Astrocyte (in vitro differentiated cells and primary cell): ENCODE data around the gene KRT78. TPM values are rescaled to one million over a fixed set of nuclear protein-coding genes. Genes with fewer than 3 reads are reported as not detected.

ENCODE experiments used
- DNase-seq: peaks from one replicate; pipeline ENCODE4 v3.0.0-alpha.2; 2010; ENCODE audit warnings: low read depth
- FAIRE-seq: peaks from 2 replicates; lab custom pipeline; 2011; peaks lifted over from hg19 to GRCh38; lab: Jason Lieb, UNC
- H2AFZ ChIP-seq: 2 replicates; pipeline ENCODE4 v1.6.0; 2012; ENCODE audit warnings: low read depth, low read length, inconsistent platforms
- H3K27ac ChIP-seq: 2 replicates; pipeline ENCODE4 v1.5.1; 2011; ENCODE audit warnings: low read depth, low read length, inconsistent platforms
- H3K27me3 ChIP-seq: 2 replicates; pipeline ENCODE4 v1.6.0; 2011; ENCODE audit warnings: low read length, inconsistent platforms; ENCODE audit not compliant: insufficient read depth
- H3K36me3 ChIP-seq: 2 replicates; pipeline ENCODE4 v1.5.1; 2011; ENCODE audit warnings: low read length, inconsistent platforms; ENCODE audit not compliant: insufficient read depth
- H3K4me1 ChIP-seq: 2 replicates; pipeline ENCODE4 v1.5.1; 2011; ENCODE audit warnings: low read length, inconsistent platforms; ENCODE audit not compliant: insufficient read depth
- H3K4me2 ChIP-seq: 2 replicates; pipeline ENCODE4 v1.6.0; 2012; ENCODE audit warnings: low read length, inconsistent platforms
- H3K4me3 ChIP-seq: 2 replicates; pipeline ENCODE4 v1.5.1; 2011; ENCODE audit warnings: low read depth, mild to moderate bottlenecking, low read length, inconsistent platforms; ENCODE audit not compliant: insufficient read depth
- H3K79me2 ChIP-seq: 2 replicates; pipeline ENCODE4 v1.6.0; 2012; ENCODE audit warnings: mild to moderate bottlenecking, low read length, inconsistent platforms; ENCODE audit not compliant: insufficient read depth
- H3K9ac ChIP-seq: 2 replicates; pipeline ENCODE4 v1.6.0; 2012; ENCODE audit warnings: mild to moderate bottlenecking, low read length, inconsistent platforms
- H3K9me3 ChIP-seq: 2 replicates; pipeline ENCODE4 v1.5.1; 2012; ENCODE audit warnings: low read depth, mild to moderate bottlenecking, low read length, inconsistent platforms; ENCODE audit not compliant: insufficient read depth
- H4K20me1 ChIP-seq: 2 replicates; pipeline ENCODE4 v1.6.0; 2012; ENCODE audit warnings: low read length, inconsistent platforms; ENCODE audit not compliant: insufficient read depth
- H3K27ac Mint-ChIP-seq: one replicate; pipeline ENCODE4 v1.8.0; 2021; ENCODE audit warnings: mild to moderate bottlenecking, mixed read lengths; ENCODE audit not compliant: unreplicated experiment
- H3K27me3 Mint-ChIP-seq: one replicate; pipeline ENCODE4 v1.8.0; 2021; ENCODE audit warnings: low read depth, mixed read lengths; ENCODE audit not compliant: unreplicated experiment
- H3K36me3 Mint-ChIP-seq: one replicate; pipeline ENCODE4 v1.8.0; 2021; ENCODE audit warnings: low read depth, mixed read lengths; ENCODE audit not compliant: unreplicated experiment
- H3K4me1 Mint-ChIP-seq: one replicate; pipeline ENCODE4 v1.8.0; 2021; ENCODE audit warnings: low read depth, mixed read lengths; ENCODE audit not compliant: unreplicated experiment
- H3K4me3 Mint-ChIP-seq: one replicate; pipeline ENCODE4 v1.8.0; 2021; ENCODE audit warnings: mild to moderate bottlenecking, moderate library complexity, mixed read lengths; ENCODE audit not compliant: unreplicated experiment
- H3K9me3 Mint-ChIP-seq: one replicate; pipeline ENCODE4 v1.8.0; 2021; ENCODE audit warnings: mild to moderate bottlenecking, mixed read lengths; ENCODE audit not compliant: unreplicated experiment
- EZH2 ChIP-seq: IDR thresholded peaks from 2 replicates; pipeline ENCODE4 v1.6.1; 2012; ENCODE audit warnings: mild to moderate bottlenecking, low read length, inconsistent platforms; ENCODE audit not compliant: insufficient read depth
- total RNA-seq: library from RNA; stranded (reverse); gene quantifications from 2 replicates; pipeline ENCODE4 v1.2.1, GENCODE V29; 2021
- TF ChIP-seq, protein P1 (sequence below): IDR thresholded peaks from 2 replicates; pipeline ENCODE4 v1.5.1; 2011; ENCODE audit warnings: low read depth, mild to moderate bottlenecking, inconsistent platforms, low read length, moderate library complexity; ENCODE audit not compliant: insufficient read depth

Gene KRT78
- total RNA-seq, 1 donor from 2014 or later: not detected

DNA sequence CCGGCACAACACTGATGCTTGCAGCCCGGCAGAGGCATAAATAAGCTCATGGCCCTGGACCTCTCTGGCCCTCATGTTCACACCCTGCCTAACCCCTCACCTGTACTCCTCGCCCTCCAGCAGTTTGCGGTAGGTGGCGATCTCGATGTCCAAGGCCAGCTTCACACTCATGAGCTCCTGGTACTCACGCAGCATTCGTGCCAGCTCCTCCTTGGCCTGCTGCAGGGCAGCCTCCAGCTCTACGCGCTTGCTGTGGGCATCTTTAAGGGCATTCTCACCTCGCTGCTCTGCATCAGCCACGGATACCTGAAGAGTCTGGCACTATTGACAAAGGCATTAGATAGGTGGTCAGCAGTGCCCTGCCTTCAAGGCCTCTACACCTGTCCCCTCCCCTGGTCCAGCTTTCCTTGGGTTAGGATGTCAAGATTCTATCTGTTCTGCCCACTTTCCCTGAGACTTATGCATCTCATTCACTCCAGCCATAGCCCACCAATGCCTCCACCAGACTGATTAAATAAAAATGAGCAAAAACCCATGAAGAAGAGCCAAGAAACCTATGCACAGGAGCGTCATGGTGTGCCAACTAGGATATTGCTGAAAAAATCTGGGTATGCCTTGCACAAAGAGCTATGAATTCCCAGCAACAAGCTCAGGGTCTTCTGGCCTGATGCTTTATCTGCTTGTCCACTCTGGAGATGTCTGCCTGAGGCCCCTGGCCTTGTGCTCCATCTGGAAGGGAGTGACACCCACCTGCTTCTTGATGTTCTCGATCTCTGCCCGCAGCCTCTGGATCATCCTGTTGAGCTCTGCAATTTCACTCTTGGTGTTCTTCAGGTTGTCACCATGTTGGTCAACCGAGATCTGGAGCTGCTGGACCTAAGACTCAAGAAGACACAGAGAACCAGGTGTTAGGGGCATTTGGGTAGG, 41.0 kb downstream of the KRT78 start:
- no peak overlapping the region for H3K27ac ChIP-seq
- H3K27me3 ChIP-seq: peaks cover 46% of the 10 kb centered on the region
- Mint-ChIP-seq H3K27ac (no peak overlapping the region), H3K4me3 (no peak overlapping the region), H3K36me3 (no peaks in the 10 kb centered on the region), H3K4me1 (no peaks in the 10 kb centered on the region), H3K9me3 (no peaks in the 10 kb centered on the region), H3K27me3 (peaks cover 64% of the 10 kb centered on the region)
- no peaks in the 10 kb centered on the region for H3K9me3 ChIP-seq
- H3K4me3 ChIP-seq: no peak overlapping the region
- H4K20me1 ChIP-seq: no peaks in the 10 kb centered on the region
- DNase-seq (no peak), FAIRE-seq (no peak)
- no peak overlapping the region for H3K4me2 ChIP-seq
- H3K79me2 ChIP-seq: no peaks in the 10 kb centered on the region
- no peaks in the 10 kb centered on the region for H3K36me3 ChIP-seq
- TF ChIP-seq EZH2: no peak
- TF ChIP-seq, protein P1, sequence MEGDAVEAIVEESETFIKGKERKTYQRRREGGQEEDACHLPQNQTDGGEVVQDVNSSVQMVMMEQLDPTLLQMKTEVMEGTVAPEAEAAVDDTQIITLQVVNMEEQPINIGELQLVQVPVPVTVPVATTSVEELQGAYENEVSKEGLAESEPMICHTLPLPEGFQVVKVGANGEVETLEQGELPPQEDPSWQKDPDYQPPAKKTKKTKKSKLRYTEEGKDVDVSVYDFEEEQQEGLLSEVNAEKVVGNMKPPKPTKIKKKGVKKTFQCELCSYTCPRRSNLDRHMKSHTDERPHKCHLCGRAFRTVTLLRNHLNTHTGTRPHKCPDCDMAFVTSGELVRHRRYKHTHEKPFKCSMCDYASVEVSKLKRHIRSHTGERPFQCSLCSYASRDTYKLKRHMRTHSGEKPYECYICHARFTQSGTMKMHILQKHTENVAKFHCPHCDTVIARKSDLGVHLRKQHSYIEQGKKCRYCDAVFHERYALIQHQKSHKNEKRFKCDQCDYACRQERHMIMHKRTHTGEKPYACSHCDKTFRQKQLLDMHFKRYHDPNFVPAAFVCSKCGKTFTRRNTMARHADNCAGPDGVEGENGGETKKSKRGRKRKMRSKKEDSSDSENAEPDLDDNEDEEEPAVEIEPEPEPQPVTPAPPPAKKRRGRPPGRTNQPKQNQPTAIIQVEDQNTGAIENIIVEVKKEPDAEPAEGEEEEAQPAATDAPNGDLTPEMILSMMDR: no peak
- no peak overlapping the region for H3K9ac ChIP-seq
- no peak overlapping the region for H2AFZ ChIP-seq
- no peaks in the 10 kb centered on the region for H3K4me1 ChIP-seq

GRCh38 chr12:52806821-52807543, 41.8 kb downstream of the KRT78 start:
- H3K27ac Mint-ChIP-seq: no peak overlapping the region
- no peak for DNase-seq
- Histone ChIP-seq H4K20me1 (no peaks in the 10 kb centered on the region), H3K27ac (no peak overlapping the region), H3K79me2 (no peaks in the 10 kb centered on the region), H3K4me2 (no peak overlapping the region), H3K4me3 (no peak overlapping the region), H3K27me3 (peaks cover 47% of the 10 kb centered on the region), H3K9me3 (no peaks in the 10 kb centered on the region), H3K9ac (no peak overlapping the region), H3K4me1 (no peaks in the 10 kb centered on the region), H3K36me3 (no peaks in the 10 kb centered on the region), H2AFZ (no peak overlapping the region)
- H3K4me3 Mint-ChIP-seq: no peak overlapping the region
- H3K36me3 Mint-ChIP-seq: no peaks in the 10 kb centered on the region
- FAIRE-seq: no peak
- peaks cover 63% of the 10 kb centered on the region for H3K27me3 Mint-ChIP-seq
- TF ChIP-seq, protein P1: no peak
- TF ChIP-seq EZH2: no peak
- no peaks in the 10 kb centered on the region for H3K4me1 Mint-ChIP-seq
- peaks cover 3% of the 10 kb centered on the region for H3K9me3 Mint-ChIP-seq
